Measurements from ENCODE around the gene MAN2B2. TPM values are rescaled to one million over a fixed set of nuclear protein-coding genes. Genes with fewer than 3 reads are reported as not detected.

The MAN2B2 gene
- polyA plus RNA-seq, 1 donor (not counting 4 experiments of a cell fraction or from before 2014, with no cell fraction given), result 7.4 TPM

GRCh38 chr4:6540879-6541278, 34.1 kb upstream of the MAN2B2 start:
- TF ChIP-seq EZH2 (IDR thresholded peaks at IDR 0.05; ENCODE audit: low read length), result no peak
- no peak for TF ChIP-seq CTCF (optimal IDR thresholded peaks at IDR 0.05 in 1 of 3, IDR thresholded peaks at IDR 0.05 in 1 of 3, conservative IDR thresholded peaks at IDR 0.05 in 1 of 3; ENCODE audit: extremely low read depth in 1 of 3, insufficient read depth in 2 of 3, low read length in 3 of 3)
- H3K79me2 ChIP-seq (ENCODE audit: control insufficient read depth, insufficient read depth, low read length), result no peaks in the 10 kb centered on the region
- H4K20me1 ChIP-seq (ENCODE audit: control insufficient read depth, extremely low read depth, insufficient read depth, low read length), result no peaks in the 10 kb centered on the region
- dilution Hi-C loops (cut with MboI; ENCODE audit: extremely low pct_ligation_motif_present, low sequenced_read_pairs), result no loop called here
- H3K9ac ChIP-seq (ENCODE audit: control insufficient read depth, extremely low read depth, insufficient read depth, low read length), result no peak overlapping the region
- H3K9me3 ChIP-seq (ENCODE audit: control insufficient read depth, low read depth, low read length), result no peaks in the 10 kb centered on the region
- H3K27me3 ChIP-seq (ENCODE audit: control insufficient read depth, extremely low read depth, insufficient read depth, low read length), result no peaks in the 10 kb centered on the region
- no peaks in the 10 kb centered on the region for H3K36me3 ChIP-seq (ENCODE audit: control insufficient read depth in 2 of 2, extremely low read depth in 1 of 2, insufficient read depth in 2 of 2, low read length in 2 of 2)
- DNase-seq (ENCODE audit: low read depth, low spot score) (no peak), FAIRE-seq (no peak)
- H2AFZ ChIP-seq (ENCODE audit: control insufficient read depth, low read length), result no peak overlapping the region
- no peak overlapping the region for H3K27ac ChIP-seq (ENCODE audit: control insufficient read depth, insufficient read depth, low read length)
- no peaks in the 10 kb centered on the region for H3K9me1 ChIP-seq (ENCODE audit: control insufficient read depth, extremely low read depth, insufficient read depth, low read length)
- no peaks in the 10 kb centered on the region for H3K4me1 ChIP-seq (ENCODE audit: control insufficient read depth, extremely low read depth, insufficient read depth, low read length)
- H3K4me2 ChIP-seq (ENCODE audit: control insufficient read depth, extremely low read depth, insufficient read depth, low read depth, low read length), result no peak overlapping the region
- H3K4me3 ChIP-seq (ENCODE audit: control insufficient read depth in 2 of 3, extremely low read depth in 1 of 3, insufficient read depth in 2 of 3, low read depth in 1 of 3, low read length in 3 of 3), result no peak overlapping the region

GRCh38 chr4:6541789-6542188, 33.2 kb upstream of the MAN2B2 start:
- Histone ChIP-seq H3K27ac (ENCODE audit: control insufficient read depth, insufficient read depth, low read length) (no peak overlapping the region), H2AFZ (ENCODE audit: control insufficient read depth, low read length) (no peak overlapping the region), H3K4me3 (ENCODE audit: control insufficient read depth in 2 of 3, extremely low read depth in 1 of 3, insufficient read depth in 2 of 3, low read depth in 1 of 3, low read length in 3 of 3) (no peak overlapping the region), H3K36me3 (ENCODE audit: control insufficient read depth in 2 of 2, extremely low read depth in 1 of 2, insufficient read depth in 2 of 2, low read length in 2 of 2) (no peaks in the 10 kb centered on the region), H3K27me3 (ENCODE audit: control insufficient read depth, extremely low read depth, insufficient read depth, low read length) (no peaks in the 10 kb centered on the region), H4K20me1 (ENCODE audit: control insufficient read depth, extremely low read depth, insufficient read depth, low read length) (no peaks in the 10 kb centered on the region), H3K79me2 (ENCODE audit: control insufficient read depth, insufficient read depth, low read length) (no peaks in the 10 kb centered on the region), H3K9me1 (ENCODE audit: control insufficient read depth, extremely low read depth, insufficient read depth, low read length) (no peaks in the 10 kb centered on the region), H3K9me3 (ENCODE audit: control insufficient read depth, low read depth, low read length) (no peaks in the 10 kb centered on the region), H3K4me2 (ENCODE audit: control insufficient read depth, extremely low read depth, insufficient read depth, low read depth, low read length) (no peak overlapping the region), H3K9ac (ENCODE audit: control insufficient read depth, extremely low read depth, insufficient read depth, low read length) (no peak overlapping the region), H3K4me1 (ENCODE audit: control insufficient read depth, extremely low read depth, insufficient read depth, low read length) (no peaks in the 10 kb centered on the region)
- dilution Hi-C loops (cut with MboI; ENCODE audit: extremely low pct_ligation_motif_present, low sequenced_read_pairs), result no loop called here
- TF ChIP-seq EZH2 (IDR thresholded peaks at IDR 0.05; ENCODE audit: low read length), result no peak
- TF ChIP-seq CTCF (optimal IDR thresholded peaks at IDR 0.05 in 1 of 3, IDR thresholded peaks at IDR 0.05 in 1 of 3, conservative IDR thresholded peaks at IDR 0.05 in 1 of 3; ENCODE audit: extremely low read depth in 1 of 3, insufficient read depth in 2 of 3, low read length in 3 of 3), result no peak
- DNase-seq (ENCODE audit: low read depth, low spot score) (no peak), FAIRE-seq (no peak)
